ENCODE data around the gene SSR3.

DNA sequence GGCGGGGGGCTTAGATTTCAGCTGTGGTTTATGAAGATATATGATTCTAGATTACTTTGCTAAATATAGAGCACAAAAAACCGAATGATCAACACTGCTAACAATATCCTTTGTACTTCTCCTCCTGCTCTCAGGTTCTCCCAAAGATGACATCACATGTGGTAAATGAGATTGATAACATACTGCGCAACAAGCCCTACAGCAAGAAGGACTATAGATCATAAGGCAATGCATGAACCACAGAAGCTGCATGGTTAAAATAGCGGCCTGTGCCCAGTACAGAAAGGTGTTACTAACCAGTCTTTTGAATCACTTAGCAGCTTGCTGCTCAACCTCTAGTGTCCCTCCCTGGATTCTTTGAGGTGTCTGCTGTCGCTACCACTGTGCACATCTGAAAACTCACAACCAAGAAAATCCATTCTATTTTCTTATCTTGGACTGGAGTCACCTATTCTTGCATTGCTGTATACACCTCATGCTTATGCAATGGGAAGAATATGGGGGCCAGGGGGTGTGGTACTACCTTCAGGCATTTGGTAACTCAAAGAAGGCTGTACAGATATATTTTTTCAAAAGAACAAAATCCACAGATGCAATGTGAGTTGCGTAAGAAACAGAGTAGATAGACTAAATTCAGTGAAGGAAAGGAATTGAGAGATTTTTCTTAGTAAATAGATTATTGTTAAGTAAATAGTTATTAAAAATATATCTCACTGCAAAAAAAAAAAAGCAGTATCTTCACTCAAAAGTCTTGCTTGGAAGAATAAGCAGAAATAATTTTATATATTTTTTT lies 18.2 kb downstream of the SSR3 start:
- TF ChIP-seq, protein P1, sequence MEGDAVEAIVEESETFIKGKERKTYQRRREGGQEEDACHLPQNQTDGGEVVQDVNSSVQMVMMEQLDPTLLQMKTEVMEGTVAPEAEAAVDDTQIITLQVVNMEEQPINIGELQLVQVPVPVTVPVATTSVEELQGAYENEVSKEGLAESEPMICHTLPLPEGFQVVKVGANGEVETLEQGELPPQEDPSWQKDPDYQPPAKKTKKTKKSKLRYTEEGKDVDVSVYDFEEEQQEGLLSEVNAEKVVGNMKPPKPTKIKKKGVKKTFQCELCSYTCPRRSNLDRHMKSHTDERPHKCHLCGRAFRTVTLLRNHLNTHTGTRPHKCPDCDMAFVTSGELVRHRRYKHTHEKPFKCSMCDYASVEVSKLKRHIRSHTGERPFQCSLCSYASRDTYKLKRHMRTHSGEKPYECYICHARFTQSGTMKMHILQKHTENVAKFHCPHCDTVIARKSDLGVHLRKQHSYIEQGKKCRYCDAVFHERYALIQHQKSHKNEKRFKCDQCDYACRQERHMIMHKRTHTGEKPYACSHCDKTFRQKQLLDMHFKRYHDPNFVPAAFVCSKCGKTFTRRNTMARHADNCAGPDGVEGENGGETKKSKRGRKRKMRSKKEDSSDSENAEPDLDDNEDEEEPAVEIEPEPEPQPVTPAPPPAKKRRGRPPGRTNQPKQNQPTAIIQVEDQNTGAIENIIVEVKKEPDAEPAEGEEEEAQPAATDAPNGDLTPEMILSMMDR (conservative IDR thresholded peaks at IDR 0.05 in 1 of 2, IDR thresholded peaks at IDR 0.05 in 1 of 2; ENCODE audit: low read depth in 1 of 2, low read length in 2 of 2) = no peak
- no peak for TF ChIP-seq EZH2 (IDR thresholded peaks at IDR 0.05; ENCODE audit: low read length, missing control alignments)
